Peyer's patch (tissue), 4 donors: ENCODE measurements around the gene SCN5A.

Experiments used
- POLR2A ChIP-seq, 2 donors: fragments of 450-650 bp; IDR thresholded peaks; one replicate each; pipeline ENCODE4 v1.5.1; 2017; ENCODE audit warnings: antibody characterized with exemption in 2 of 2, mild to moderate bottlenecking in 2 of 2, moderate library complexity in 2 of 2
- TF ChIP-seq, protein P1 (sequence below), 6 experiments: fragments of 450-650 bp in 4 of 6; fragments of 200-600 bp in 2 of 6; sonication (generic) in 1 of 6; IDR thresholded peaks; one replicate each; pipeline ENCODE4 v1.5.1; 2017 to 2019; ENCODE audit warnings: antibody characterized with exemption in 6 of 6, mild to moderate bottlenecking in 3 of 6, moderate library complexity in 1 of 6

DNA sequence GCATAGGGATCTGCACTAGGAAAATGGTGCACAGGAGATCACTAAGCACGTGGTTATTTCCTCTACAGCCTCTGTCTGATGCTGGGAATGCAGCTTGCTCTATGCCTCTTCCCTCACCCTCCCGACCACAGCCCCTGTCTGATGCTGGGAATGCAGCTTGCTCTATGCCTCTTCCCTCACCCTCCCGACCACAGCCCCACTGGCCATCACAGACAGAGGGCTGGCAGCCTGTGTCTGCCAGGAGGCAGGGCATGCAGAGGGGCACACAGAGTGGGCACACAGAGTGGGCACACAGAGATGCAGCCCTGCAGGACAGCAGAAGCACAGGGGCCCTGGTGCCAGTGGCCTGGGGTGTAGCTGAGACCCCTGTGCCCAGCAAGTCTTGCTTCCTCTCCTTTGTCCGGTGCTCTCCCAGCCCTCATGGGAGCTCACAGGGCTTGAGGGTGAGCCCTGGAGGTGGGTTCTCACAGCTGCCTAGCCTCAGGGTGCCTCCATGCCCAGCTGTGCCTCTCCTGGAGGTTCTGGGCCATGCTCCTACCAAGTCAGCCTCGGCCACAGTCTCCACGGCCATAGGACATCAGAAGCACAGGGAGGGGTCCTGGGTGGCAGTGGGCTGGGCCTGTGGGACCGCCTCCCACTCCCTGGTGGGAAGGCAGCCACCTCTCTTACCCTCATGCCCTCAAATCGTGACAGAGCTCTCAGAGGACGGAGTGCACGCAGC lies 87.6 kb downstream of the SCN5A start:
- TF ChIP-seq, protein P1, sequence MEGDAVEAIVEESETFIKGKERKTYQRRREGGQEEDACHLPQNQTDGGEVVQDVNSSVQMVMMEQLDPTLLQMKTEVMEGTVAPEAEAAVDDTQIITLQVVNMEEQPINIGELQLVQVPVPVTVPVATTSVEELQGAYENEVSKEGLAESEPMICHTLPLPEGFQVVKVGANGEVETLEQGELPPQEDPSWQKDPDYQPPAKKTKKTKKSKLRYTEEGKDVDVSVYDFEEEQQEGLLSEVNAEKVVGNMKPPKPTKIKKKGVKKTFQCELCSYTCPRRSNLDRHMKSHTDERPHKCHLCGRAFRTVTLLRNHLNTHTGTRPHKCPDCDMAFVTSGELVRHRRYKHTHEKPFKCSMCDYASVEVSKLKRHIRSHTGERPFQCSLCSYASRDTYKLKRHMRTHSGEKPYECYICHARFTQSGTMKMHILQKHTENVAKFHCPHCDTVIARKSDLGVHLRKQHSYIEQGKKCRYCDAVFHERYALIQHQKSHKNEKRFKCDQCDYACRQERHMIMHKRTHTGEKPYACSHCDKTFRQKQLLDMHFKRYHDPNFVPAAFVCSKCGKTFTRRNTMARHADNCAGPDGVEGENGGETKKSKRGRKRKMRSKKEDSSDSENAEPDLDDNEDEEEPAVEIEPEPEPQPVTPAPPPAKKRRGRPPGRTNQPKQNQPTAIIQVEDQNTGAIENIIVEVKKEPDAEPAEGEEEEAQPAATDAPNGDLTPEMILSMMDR (IDR thresholded peaks at IDR 0.05): no peak
- TF ChIP-seq POLR2A (IDR thresholded peaks at IDR 0.05): no peak
